Measurements from ENCODE around the gene DCLK1. TPM values are rescaled to one million over a fixed set of nuclear protein-coding genes. Genes with fewer than 3 reads are reported as not detected.

DCLK1 gene
- total and polyA plus RNA-seq, 10 of the 15 experiments (the other 5 are each of a cell fraction or from before 2014, with no cell fraction given) = not detected

DNA sequence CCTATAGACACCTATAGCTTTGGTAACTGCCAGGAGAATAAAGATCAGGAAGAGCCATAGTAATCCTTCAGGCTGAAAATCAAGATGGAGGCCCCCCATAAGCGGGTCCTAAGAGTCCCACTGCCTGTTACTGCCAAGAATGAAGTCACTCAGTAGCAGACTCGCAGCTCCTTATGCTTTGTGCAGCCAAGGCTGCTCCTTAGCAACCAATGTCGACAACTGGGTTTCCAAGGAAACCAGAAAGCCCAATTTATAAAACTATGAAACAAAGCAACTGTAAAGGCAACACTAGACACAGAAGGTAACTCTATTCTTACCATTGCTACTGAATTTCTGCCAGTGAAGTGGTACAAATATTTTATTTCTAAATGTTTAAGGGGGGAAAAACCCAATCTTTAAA, 56.5 kb downstream of the DCLK1 start:
- no peak overlapping the region for H2AFZ ChIP-seq (ENCODE audit: control insufficient read depth, low read depth, low read length)
- CTCF ChIA-PET = no interaction called here
- intact Hi-C loops (cut with micrococcal nuclease; ENCODE audit: unreplicated experiment) = no loop called here
- FAIRE-seq = no peak
- H3K4me3 ChIP-seq = no peak overlapping the region
- BruUV-seq (replicated peaks) = no TSS peak
- H3K4me1 ChIP-seq (ENCODE audit: control insufficient read depth, insufficient read depth, low read length) = no peaks in the 10 kb centered on the region
- H4K20me1 ChIP-seq (ENCODE audit: control insufficient read depth, insufficient read depth) = no peaks in the 10 kb centered on the region
- no peaks in the 10 kb centered on the region for H3K36me3 ChIP-seq (ENCODE audit: control insufficient read depth in 2 of 2, insufficient read depth in 2 of 2, low read length in 1 of 2)
- ATAC-seq = no peak
- SMC1A ChIA-PET (ENCODE audit: uncharacterized antibody, unreplicated experiment) = no interaction called here
- TF ChIP-seq PML (IDR thresholded peaks at IDR 0.05; ENCODE audit: low read length) = no peak
- no peak for TF ChIP-seq MEF2A (IDR thresholded peaks at IDR 0.05; ENCODE audit: insufficient read depth, low read depth, low read length)
- H3K79me2 ChIP-seq (ENCODE audit: control insufficient read depth, insufficient read depth, low read length) = no peaks in the 10 kb centered on the region
- H3K9ac ChIP-seq (ENCODE audit: control insufficient read depth, insufficient read depth, low read length) = no peak overlapping the region
- H3K27ac ChIP-seq (ENCODE audit: control insufficient read depth, insufficient read depth) = no peak overlapping the region
- in situ Hi-C loops (cut with MboI) = no loop called here
- no peaks in the 10 kb centered on the region for H3K27me3 ChIP-seq (replicated peaks in 1 of 2; ENCODE audit: control insufficient read depth in 2 of 2, insufficient read depth in 2 of 2, low read length in 1 of 2)
- POLR2A ChIA-PET = no interaction called here
- 12% methylated on average over 3 of the region's 3 CpGs for WGBS (ENCODE audit: insufficient coverage, insufficient replicate concordance, low lambda C conversion rate, missing lambda C conversion rate)
- no peak for DNase-seq (ENCODE audit: low read depth, low spot score)
- no peaks in the 10 kb centered on the region for H3K9me3 ChIP-seq (replicated peaks; ENCODE audit: control insufficient read depth, insufficient read depth, low read length)
- RAD21 ChIA-PET (ENCODE audit: unreplicated experiment) = no interaction called here
- no peak overlapping the region for H3K4me2 ChIP-seq (ENCODE audit: control insufficient read depth, insufficient read depth)

DNA sequence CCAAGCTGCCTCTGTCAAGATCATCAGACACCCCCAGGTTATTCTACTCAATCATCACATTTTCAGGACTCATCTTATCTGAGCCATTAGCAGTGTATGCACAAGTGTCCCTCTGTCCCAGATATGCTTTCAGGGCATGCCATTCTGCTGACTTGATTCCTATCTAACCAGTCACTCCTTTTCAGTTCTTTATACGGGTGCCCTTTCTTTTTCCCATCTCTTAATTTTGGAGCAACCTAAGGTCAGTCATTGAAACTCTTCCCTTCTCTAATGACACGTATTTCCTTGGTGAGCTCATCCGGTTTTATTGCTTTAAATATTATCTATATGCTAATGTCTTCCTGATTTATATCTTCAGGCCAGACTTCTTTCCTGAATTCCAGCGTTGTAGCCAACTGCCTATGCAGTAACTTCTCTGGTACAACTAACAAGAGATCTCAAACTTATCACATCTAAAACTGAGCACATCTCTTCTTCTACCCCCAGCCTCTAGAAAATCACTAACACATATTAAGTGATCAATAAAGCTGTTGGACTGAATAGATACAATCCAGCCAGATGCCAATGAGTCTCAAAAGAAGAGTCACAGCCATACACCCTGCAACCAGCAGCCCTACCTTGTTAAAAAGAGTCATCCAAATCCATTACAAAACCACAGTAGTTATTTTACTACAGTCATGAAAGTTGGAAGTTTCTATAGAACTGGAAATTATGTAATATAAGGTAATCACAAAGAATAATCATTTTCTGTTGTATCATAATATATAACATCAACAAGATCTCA, 58.8 kb downstream of the DCLK1 start:
- ChIA-PET POLR2A (no interaction called here), RAD21 (ENCODE audit: unreplicated experiment) (no interaction called here), SMC1A (ENCODE audit: uncharacterized antibody, unreplicated experiment) (no interaction called here), CTCF (no interaction called here)
- DNase-seq (ENCODE audit: low read depth, low spot score) (no peak), FAIRE-seq (no peak), ATAC-seq (no peak)
- no peak overlapping the region for H2AFZ ChIP-seq (ENCODE audit: control insufficient read depth, low read depth, low read length)
- no peak overlapping the region for H3K4me3 ChIP-seq
- no peak for TF ChIP-seq CREB1 (IDR thresholded peaks at IDR 0.05; ENCODE audit: low read depth)
- no peak for TF ChIP-seq FOXM1 (IDR thresholded peaks at IDR 0.05; ENCODE audit: low read depth, low read length)
- TF ChIP-seq SUZ12 (IDR thresholded peaks at IDR 0.05; ENCODE audit: unreplicated experiment) = no peak
- no peak for TF ChIP-seq SMAD1 (IDR thresholded peaks at IDR 0.05; ENCODE audit: low read depth, partially characterized antibody)
- no peak for TF ChIP-seq CBX3 (IDR thresholded peaks at IDR 0.05; ENCODE audit: borderline replicate concordance, low read depth)
- TF ChIP-seq GABPA (IDR thresholded peaks at IDR 0.05; ENCODE audit: low read depth) = no peak
- TF ChIP-seq, protein P1, sequence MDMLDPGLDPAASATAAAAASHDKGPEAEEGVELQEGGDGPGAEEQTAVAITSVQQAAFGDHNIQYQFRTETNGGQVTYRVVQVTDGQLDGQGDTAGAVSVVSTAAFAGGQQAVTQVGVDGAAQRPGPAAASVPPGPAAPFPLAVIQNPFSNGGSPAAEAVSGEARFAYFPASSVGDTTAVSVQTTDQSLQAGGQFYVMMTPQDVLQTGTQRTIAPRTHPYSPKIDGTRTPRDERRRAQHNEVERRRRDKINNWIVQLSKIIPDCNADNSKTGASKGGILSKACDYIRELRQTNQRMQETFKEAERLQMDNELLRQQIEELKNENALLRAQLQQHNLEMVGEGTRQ (IDR thresholded peaks at IDR 0.05; ENCODE audit: borderline replicate concordance, low read depth, low read length) = no peak
- no peak for TF ChIP-seq MEF2A (IDR thresholded peaks at IDR 0.05; ENCODE audit: insufficient read depth, low read depth, low read length)
- no peak for TF ChIP-seq ZNF384 (IDR thresholded peaks at IDR 0.05; ENCODE audit: borderline replicate concordance, low read depth, low read length)
- TF ChIP-seq, protein P2, sequence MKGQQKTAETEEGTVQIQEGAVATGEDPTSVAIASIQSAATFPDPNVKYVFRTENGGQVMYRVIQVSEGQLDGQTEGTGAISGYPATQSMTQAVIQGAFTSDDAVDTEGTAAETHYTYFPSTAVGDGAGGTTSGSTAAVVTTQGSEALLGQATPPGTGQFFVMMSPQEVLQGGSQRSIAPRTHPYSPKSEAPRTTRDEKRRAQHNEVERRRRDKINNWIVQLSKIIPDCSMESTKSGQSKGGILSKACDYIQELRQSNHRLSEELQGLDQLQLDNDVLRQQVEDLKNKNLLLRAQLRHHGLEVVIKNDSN (IDR thresholded peaks at IDR 0.05; ENCODE audit: borderline replicate concordance, extremely low read length, insufficient read depth, low read depth, low read length) = no peak
- no peak for TF ChIP-seq SIX5 (IDR thresholded peaks at IDR 0.05; ENCODE audit: low read depth, low read length, severe bottlenecking)
- no peak for TF ChIP-seq NBN (IDR thresholded peaks at IDR 0.05)
- no peaks in the 10 kb centered on the region for H4K20me1 ChIP-seq (ENCODE audit: control insufficient read depth, insufficient read depth)
- H3K27me3 ChIP-seq (replicated peaks in 1 of 2; ENCODE audit: control insufficient read depth in 2 of 2, insufficient read depth in 2 of 2, low read length in 1 of 2) = no peaks in the 10 kb centered on the region
- intact Hi-C loops (cut with micrococcal nuclease; ENCODE audit: unreplicated experiment) (no loop called here), in situ Hi-C loops (cut with MboI) (no loop called here)
- H3K36me3 ChIP-seq (ENCODE audit: control insufficient read depth in 2 of 2, insufficient read depth in 2 of 2, low read length in 1 of 2) = no peaks in the 10 kb centered on the region
- WGBS (ENCODE audit: insufficient coverage, insufficient replicate concordance, low lambda C conversion rate, missing lambda C conversion rate) = 2% methylated on average over 4 of the region's 4 CpGs
- no peaks in the 10 kb centered on the region for H3K9me3 ChIP-seq (replicated peaks; ENCODE audit: control insufficient read depth, insufficient read depth, low read length)
- BruUV-seq (replicated peaks) = no TSS peak
- no peak overlapping the region for H3K27ac ChIP-seq (ENCODE audit: control insufficient read depth, insufficient read depth)
- no peak overlapping the region for H3K9ac ChIP-seq (ENCODE audit: control insufficient read depth, insufficient read depth, low read length)
- no peak overlapping the region for H3K4me2 ChIP-seq (ENCODE audit: control insufficient read depth, insufficient read depth)
- H3K4me1 ChIP-seq (ENCODE audit: control insufficient read depth, insufficient read depth, low read length) = no peaks in the 10 kb centered on the region
- H3K79me2 ChIP-seq (ENCODE audit: control insufficient read depth, insufficient read depth, low read length) = no peaks in the 10 kb centered on the region
